NCI-H2227 (cell line): Measurements from ENCODE around the gene TOMM70.
A peak's percentile ranks its signal among the peaks of the same experiment; 100 is the strongest.
"Not testable (repeated sequence)": the region's sequence is repeated elsewhere in the genome, so short reads cannot be mapped to it uniquely, and the experiment has no call there.

Experiments used
- DNase-seq: peaks from one replicate; lab custom pipeline; 2025; ENCODE audit not compliant: unreplicated experiment; lab: John Stamatoyannopoulos, UW

The TOMM70 gene

DNA sequence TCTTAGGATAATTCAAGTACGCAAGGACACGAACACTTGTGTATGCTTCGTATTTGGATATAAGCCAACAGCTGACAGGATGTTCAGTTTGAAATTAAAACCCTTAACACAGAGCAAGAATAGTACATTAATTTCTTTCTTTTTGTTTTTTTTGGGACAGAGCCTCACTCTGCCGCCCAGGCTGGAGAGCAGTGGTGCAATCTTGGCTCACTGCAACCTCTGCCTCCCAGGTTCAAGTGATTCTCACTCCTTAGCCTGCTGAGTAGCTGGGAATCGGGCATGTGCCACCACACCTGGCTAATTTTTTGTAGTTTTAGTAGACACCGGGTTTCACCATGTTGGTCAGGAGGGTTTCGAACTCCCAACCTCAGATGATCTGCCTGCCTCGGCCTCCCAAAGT, 32.4 kb downstream of the TOMM70 start:
- no peak for DNase-seq

DNA sequence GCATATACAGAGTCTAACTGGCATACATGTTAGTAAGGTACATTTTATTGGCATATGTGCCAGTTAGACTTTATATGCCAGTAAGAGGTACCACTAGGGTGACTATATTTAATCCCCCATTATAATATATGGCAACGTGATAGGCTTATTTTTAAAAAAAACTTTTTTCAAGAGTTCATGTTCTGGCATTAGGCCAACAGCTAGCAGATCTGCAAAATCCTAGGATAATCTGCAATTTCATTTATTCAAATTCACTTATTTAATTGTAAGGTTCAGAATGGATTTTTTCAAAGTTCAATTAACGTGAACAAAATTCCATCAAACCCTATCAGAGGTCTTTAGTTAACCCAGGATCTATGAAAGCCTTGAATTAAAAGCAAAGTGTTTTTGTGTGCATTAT, 34.5 kb downstream of the TOMM70 start:
- no peak for DNase-seq

DNA sequence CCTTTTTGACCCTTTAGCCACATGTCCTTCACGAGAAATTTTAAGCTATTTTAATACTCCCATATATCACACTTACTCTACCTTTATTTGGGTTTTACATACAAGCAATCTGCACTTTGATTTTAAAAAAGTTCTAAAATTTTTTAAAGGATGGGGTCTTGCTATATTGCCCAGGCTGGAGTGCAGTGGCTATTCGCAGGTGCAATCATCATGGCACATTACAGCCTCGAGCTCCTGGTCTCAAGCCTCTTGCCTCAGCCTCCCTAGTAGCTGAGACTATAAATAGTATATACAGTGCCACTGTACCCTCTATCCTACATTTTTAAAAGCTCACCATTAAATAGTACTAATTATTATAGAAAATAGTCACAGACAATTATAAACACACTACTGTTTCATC, 36.5 kb downstream of the TOMM70 start:
- no peak for DNase-seq

DNA sequence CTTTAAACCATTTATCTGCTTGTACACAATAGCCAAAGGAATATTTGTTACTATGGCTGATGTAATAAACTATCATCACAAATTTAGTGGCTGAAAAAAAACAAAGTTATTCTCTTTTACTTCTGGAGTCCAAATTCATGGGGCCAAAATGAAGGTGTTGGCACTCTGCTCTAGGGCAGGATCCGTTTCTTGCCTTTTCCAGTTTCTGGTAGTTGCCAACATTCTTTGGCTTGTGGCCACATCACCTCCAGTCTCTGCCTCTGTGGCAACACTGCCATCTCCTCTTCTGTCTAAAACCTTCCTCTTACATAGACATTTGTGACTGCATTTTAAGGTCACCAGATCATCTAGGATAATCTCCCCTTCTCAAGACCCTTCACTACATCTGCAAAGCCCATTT, 39.0 kb downstream of the TOMM70 start:
- DNase-seq: no peak

DNA sequence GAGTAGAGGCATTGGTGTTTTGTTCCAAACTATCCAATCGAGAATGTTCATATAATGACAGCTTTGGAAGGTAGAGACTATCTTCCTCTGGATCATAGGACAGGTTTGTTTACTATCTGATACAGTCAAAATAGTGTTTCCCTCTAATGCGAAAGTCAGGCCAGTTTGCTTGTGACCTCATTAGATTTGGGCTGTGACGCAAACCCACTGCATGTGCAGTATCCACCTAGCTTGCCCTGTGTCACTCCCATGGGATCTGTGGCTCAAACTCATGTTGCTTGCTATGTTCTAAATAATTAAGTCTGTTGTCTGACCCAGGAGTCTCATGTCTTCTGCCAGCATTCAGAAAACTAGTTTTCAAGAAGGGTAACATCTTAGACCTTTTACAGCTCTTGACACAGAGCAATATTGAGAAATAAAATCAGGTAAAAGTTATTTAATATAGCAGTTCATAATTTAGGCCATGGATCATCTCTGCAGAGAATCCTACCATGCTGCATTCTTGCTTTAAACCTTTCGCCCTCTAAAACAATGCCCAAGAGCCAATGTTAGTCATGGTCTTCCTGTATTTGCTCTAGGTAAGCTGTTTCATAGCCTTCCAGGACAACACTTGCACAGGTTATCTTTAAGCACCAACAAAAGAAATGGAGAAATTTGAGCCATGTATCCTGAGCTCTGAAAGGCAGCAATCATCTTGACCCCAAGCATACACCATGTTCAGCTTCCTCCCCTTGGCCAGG, 40.0 kb downstream of the TOMM70 start:
- DNase-seq: no peak

DNA sequence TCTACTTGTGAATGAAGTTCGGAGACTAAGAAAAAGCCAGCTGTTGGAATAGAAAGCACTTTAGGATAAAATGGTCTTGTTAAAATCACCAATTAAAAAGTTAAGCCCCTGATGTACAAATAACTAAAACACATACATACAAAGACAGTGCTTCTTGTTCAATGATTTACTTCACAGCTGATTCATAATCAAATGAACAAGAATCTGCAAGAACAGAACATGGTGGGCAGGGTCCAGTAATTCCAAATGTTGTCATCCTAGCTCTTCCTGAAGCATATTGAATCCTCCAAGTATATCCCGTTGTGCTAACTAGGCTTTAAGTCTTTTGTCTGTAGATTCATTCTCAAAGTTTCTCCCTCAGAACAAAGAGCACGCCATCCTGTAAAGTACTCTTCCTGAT, 41.9 kb downstream of the TOMM70 start:
- DNase-seq: no peak

DNA sequence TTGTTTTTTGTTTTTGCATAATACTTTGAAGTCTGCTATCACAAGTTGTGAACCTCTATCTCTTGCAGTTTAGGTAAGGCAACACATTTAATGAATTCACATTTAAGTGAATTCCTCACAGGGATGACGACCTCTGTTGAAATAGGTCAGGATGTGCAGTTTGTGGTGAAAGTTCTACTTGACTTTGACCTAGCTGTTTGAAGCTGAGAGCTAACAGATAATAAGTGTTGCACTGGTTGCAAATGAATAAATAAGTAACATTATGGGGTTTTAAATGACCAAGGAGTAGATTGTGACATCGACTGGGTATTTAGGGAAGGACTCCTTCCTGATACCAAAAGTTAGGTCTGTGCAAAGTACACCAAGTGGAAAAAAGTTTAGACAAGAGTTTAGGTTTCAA, 42.5 kb downstream of the TOMM70 start:
- no peak for DNase-seq

DNA sequence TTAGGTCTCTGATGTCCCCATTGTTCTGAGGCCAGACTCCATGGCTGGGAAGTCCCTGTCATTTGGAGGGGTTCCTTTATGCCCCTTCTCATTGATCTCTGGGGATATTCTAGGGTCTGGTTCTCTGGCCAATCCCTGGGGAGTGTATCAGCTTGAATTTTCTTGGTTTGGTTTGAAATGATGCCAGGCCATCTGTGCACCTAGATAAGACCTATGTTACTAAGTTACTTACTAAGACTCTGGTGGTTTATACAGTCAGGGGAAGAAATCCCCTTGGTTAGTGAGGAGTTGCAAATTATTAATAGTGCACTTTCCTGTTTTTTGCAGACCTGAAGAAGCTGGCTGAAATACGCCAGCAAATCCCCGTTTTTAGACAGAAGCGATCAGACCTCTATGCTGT, 46.0 kb downstream of the TOMM70 start:
- DNase-seq: no peak

DNA sequence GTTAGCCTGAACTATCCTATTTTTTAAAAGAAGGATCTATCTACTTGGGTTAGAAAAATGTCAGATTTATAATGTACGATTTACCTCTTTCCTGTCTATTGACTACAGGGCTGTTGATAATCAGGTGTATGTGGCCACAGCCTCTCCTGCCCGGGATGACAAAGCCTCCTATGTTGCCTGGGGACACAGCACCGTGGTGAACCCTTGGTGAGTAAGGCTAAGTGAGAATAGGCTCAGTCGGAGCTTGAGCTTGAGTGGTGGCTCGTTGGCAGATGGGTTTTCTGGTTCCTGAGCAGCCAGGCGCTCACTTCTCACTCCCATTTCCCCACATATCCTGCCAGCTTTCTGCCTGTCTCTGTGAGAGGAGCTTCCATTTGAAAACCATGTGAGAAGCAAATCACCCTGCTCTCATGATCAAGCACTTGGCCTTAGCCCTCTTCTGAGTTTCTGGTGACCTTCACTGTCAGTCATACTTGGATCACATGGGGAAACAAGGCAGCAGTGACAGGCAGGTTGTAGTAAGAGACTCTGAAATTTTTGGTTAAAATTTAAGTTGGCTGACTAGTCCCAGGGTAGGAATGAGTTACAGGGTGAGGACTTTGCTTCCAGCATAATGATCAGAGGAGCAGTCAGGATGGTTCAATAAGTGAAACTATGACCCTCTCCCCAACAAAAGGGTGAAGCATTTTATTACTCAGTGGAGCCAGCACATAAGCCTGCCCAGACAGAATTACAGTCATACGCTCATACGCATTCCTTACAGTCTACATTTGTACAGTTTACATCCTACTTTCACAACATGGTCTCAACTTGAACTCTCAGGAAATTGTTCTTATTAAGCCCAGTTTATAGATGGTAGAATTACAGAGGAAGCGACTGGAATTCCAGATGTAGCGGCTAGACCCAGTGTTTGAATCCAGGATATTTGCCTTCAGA, 48.3 kb downstream of the TOMM70 start:
- no peak for DNase-seq

DNA sequence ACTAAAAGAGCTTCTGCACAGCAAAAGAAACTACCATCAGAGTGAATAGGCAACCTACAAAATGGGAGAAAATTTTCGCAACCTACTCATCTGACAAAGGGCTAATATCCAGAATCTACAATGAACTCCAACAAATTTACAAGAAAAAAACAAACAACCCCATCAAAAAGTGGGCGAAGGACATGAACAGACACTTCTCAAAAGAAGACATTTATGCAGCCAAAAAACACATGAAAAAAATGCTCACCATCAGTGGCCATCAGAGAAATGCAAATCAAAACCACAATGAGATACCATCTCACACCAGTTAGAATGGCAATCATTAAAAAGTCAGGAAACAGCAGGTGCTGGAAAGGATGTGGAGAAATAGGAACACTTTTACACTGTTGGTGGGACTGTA, 49.1 kb downstream of the TOMM70 start:
- not testable (repeated sequence) for DNase-seq

DNA sequence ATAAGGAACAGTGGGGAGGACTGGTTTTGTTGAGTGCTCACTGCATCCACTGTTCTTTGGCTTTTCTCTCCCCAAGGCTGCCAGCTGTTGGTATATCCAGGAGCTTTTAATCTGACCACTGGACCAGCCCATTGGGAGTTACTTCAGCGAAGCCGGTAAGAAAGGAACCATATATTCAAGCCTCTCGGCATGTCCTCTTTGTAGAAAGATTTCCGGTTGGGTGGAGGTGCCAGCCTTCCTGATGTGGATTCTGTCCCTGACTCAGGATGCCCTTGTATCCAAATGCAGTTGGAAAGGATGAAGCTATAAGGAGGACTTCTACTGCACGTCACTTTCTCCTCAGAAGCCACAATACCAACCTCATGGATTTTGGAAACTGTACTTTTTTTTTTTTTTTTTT, 52.2 kb downstream of the TOMM70 start:
- DNase-seq: no peak

DNA sequence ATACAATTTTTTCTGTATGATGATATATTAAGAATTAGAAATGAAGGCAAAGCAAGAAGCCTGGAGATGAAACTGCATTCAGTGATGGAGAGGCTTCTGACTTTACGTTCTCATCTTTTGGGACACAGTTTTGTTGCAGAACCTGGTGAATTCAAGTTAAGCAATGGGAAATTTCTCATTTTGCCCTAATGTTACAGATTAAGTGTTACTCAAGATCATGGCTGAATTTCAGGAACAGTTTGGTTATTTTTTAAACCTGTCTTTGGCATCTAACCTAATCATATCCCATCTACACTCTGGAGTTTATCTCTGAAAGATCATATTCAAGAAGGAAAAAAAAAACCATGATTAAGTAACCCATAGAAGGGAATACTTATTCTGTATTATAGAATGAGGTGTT, 60.4 kb downstream of the TOMM70 start:
- DNase-seq: no peak

DNA sequence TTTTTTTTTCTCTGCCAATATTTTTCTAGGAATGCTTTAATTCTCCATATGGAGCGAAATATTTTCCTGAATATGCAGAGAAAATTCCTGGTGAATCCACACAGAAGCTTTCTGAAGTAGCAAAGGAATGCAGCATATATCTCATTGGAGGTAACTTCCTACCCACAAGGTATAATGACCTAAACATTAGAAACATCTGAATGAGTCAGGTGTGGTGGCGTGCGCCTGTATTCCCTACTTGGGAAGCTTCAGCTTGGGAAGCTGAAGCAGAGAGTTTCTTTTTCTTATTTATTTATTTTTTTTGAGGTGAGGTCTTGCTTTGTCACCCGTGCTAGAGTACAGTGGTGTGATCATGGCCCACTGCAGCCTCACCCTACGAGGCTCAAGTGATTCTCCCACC, 61.1 kb downstream of the TOMM70 start:
- DNase-seq: no peak

DNA sequence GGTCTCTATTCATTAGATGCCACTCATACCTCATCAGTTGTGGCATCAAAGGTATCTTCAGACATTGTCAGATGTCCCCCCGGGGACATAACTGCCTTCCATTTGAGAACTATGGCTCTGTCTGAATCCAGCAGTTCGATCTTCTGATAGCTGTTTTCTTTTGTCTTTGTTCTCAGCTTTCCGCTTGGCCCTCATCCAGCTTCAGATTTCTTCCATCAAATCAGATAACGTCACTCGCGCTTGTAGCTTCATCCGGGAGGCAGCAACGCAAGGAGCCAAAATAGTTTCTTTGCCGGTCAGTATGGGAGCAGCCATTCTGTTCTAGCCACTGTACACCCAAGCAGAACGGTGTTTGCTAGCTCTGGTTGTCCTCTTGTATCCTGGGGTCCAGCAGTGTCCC, 62.0 kb downstream of the TOMM70 start:
- no peak for DNase-seq

DNA sequence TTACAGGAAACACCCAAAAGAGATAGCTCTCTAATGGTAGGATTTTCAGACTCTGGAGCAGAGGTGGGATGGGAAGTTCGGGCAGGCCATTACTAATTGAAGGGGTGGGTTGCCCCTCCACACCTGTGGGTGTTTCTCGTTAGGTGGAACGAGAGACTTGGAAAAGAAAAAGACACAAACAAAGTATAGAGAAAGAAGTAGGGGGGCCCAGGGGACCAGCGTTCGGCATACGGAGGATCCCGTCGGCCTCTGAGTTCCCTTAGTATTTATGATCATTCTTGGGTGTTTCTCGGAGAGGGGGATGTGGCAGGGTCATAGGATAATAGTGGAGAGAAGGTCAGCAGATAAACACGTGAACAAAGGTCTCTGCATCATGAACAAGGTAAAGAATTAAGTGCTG, 64.7 kb downstream of the TOMM70 start:
- DNase-seq: not testable (repeated sequence)

DNA sequence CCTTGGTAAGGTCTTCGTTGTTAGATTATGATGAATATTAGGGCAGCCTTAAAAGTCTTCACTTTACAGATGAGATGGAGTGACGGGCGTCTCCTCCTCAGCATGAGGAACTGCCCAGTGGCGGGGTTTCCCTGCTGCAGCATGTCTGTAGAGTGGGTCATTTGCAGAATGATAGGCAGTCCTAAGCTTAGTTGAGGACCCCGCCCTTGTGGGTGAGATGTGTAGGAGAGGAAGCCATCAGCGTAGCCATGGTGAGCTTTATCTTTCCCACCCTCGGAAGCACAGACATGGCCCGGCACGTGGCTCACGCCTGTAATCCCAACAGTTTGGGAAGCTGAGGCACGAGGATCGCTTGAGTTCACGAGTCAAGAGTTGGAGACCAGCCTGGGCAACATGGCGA, 65.5 kb downstream of the TOMM70 start:
- peak; percentile 58 for DNase-seq

DNA sequence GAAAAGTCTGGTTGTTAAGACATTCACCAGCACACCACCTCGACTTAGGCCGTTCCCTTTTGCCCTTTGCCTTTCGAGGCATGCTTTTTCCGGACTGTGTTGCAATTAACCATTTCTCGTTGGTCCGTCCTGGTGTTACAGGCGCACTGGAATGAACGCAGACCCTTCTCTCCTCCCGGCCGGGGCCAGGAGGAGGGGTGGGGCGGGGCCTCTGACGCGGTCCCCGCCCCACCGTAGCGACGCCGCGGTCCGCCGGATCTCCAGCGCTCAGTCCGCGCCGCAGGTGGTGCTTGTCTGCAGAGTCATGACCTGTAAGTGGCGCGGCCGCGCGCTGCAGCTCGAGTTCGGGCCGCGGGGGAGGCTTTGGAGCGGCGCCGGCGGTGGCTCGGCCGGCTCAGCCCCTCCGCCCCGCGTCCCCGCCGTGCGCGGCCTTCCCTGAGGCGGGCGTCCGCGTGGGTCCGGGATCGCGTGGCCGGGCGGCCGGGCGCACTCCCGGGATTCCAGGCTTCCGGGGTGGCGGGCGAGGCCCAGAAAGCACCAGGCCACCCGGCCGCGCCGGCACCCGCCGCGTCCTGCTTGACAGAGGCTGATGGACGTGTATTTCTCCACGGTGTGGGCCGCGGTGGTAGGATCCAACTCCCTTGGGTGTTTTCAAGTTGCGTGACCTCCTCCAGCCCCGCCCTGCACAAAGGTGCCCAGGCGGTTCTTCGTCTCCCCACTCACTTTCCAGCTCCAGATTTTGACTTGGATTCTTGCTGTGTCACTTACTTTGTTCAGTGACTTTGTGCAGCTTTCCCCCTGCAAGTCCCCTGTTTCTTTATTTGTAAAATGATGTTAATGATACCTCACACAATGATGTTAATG, 66.2 kb downstream of the TOMM70 start, which contains the start of gene NIT2:
Gene NIT2, plus strand, starts transcription at position 270 of the 864 bp plus-strand sequence. Its CDS starts 35 bp downstream, at position 305.
- peak; percentile 88 for DNase-seq

DNA sequence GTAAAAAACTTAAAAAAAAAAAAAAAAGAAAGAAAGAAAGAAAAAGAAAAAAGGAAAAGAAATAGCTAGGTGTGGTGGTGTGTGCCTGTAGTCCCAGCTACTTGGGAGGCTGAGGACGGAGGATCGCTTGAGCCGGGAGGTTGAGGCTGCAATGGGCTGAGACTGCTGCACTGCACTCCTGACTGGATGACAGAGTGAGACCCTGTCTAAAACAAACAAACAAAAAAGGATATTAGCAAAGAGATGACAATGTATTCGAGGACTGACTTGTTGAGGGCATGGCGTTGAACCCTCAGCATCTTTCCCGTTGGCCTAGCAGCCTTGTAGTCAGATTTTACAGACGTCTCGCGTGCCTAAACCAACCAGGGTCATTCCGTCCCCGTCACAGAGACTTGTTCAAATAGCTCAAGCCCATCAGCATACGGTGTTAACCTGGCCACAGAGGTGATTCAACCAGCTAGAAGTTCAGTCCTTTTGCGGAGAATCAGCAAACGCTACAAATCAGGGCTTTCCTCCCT, 66.9 kb downstream of the TOMM70 start:
- no peak for DNase-seq

DNA sequence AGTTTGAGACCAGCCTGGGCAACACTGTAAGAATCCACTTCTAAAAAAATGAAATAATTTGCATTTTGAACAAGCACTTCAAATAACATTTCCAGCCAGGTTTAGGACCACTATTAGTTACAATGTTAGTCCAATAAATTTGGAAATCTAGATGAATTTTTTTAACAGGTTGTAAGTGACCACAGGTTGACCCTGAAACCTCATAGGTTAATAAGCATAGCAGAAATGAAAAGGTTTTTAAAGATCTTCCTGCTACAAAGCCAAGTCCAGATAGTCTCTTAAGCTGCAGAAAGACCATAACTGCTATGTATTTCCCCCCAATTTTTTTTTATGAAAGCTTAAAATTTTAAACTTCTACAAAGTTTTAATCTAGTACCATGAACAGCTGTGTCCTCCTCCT, 67.8 kb downstream of the TOMM70 start:
- DNase-seq: no peak

DNA sequence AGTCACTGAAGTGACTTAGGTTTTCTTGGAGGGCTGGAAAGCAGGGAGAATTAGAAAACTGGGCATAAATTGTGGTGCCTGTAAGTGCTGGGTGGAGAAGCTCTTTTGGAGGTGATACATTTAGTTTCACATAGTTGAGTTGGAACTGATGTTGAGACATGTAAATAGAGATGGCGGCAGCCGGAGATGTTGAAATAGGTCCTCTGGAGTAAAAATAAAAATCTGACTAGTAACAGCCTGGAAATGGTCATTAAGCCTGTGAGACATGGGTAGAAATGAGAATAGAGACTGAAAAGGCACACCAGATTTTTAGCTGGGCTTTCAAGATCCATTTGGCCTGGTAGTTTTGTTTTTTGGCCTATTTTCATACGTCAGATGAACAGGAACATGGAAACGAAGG, 69.2 kb downstream of the TOMM70 start:
- DNase-seq: no peak

DNA sequence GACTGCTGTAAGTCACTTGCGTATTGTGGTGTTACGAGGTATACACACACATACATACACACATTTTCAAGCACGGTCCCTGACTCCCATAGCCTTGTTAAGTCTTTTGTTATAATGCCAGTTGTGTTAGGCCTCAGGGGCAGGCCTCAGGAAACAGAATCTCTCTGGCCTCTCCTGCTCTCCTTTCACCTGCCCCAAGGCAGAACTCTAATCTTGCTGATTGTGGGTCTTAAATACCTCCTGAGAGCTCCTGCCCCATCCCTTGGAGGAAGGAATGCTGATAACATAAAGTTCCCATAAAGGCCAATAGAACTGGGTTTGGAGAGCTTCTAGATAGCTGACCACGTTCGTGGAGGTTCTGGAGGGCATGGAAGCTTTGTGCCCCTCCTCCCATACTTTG, 70.2 kb downstream of the TOMM70 start:
- DNase-seq: no peak
